Measurements from ENCODE around the gene SPTBN1. TPM values are rescaled to one million over a fixed set of nuclear protein-coding genes. Genes with fewer than 3 reads are reported as not detected.
A peak's percentile ranks its signal among the peaks of the same experiment; 100 is the strongest.

The SPTBN1 gene
- total and polyA plus RNA-seq, 2 of the 13 experiments (the other 11 are each of a cell fraction or from before 2014, with no cell fraction given) = 123 to 299 TPM

GRCh38 chr2:54560146-54560881 is 104.2 kb downstream of the SPTBN1 start (continued):
- TF ChIP-seq, protein P1, sequence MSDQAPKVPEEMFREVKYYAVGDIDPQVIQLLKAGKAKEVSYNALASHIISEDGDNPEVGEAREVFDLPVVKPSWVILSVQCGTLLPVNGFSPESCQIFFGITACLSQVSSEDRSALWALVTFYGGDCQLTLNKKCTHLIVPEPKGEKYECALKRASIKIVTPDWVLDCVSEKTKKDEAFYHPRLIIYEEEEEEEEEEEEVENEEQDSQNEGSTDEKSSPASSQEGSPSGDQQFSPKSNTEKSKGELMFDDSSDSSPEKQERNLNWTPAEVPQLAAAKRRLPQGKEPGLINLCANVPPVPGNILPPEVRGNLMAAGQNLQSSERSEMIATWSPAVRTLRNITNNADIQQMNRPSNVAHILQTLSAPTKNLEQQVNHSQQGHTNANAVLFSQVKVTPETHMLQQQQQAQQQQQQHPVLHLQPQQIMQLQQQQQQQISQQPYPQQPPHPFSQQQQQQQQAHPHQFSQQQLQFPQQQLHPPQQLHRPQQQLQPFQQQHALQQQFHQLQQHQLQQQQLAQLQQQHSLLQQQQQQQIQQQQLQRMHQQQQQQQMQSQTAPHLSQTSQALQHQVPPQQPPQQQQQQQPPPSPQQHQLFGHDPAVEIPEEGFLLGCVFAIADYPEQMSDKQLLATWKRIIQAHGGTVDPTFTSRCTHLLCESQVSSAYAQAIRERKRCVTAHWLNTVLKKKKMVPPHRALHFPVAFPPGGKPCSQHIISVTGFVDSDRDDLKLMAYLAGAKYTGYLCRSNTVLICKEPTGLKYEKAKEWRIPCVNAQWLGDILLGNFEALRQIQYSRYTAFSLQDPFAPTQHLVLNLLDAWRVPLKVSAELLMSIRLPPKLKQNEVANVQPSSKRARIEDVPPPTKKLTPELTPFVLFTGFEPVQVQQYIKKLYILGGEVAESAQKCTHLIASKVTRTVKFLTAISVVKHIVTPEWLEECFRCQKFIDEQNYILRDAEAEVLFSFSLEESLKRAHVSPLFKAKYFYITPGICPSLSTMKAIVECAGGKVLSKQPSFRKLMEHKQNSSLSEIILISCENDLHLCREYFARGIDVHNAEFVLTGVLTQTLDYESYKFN (CRISPR knock-in tag; conservative IDR thresholded peaks at IDR 0.05) = 0 out of 2 replicates have a peak, but pooled peaks have one; percentile 10
- TF ChIP-seq NFYC (CRISPR knock-in tag; IDR thresholded peaks at IDR 0.05) (no peak), ZNF343 (CRISPR knock-in tag; IDR thresholded peaks at IDR 0.05) (no peak), MBD4 (IDR thresholded peaks at IDR 0.05; ENCODE audit: borderline replicate concordance, low read length) (no peak), CBX5 (CRISPR knock-in tag; IDR thresholded peaks at IDR 0.05; ENCODE audit: borderline replicate concordance) (no peak), AHR (CRISPR knock-in tag; IDR thresholded peaks at IDR 0.05) (no peak), ZSCAN9 (CRISPR knock-in tag; IDR thresholded peaks at IDR 0.05; ENCODE audit: borderline replicate concordance) (peak; percentile 10; the same call in 1 of the 2 replicates), ZNF564 (CRISPR knock-in tag; IDR thresholded peaks at IDR 0.05) (no peak), KLF16 (CRISPR knock-in tag; IDR thresholded peaks at IDR 0.05) (0 out of 4 replicates have a peak, but pooled peaks of 1 of the 2 experiments have one; percentile 2), ZNF501 (CRISPR knock-in tag; IDR thresholded peaks at IDR 0.05) (0 out of 2 replicates have a peak, but pooled peaks have one; percentile 57), ZBTB39 (CRISPR knock-in tag; IDR thresholded peaks at IDR 0.05) (no peak), WIZ (CRISPR knock-in tag; IDR thresholded peaks at IDR 0.05) (no peak), CREM (IDR thresholded peaks at IDR 0.05) (peak; percentile 4; the same call in 1 of the 2 replicates), CREM (CRISPR knock-in tag; IDR thresholded peaks at IDR 0.05) (no peak), TFDP1 (CRISPR knock-in tag; IDR thresholded peaks at IDR 0.05; ENCODE audit: borderline replicate concordance) (no peak)
- TF ChIP-seq, protein P2, sequence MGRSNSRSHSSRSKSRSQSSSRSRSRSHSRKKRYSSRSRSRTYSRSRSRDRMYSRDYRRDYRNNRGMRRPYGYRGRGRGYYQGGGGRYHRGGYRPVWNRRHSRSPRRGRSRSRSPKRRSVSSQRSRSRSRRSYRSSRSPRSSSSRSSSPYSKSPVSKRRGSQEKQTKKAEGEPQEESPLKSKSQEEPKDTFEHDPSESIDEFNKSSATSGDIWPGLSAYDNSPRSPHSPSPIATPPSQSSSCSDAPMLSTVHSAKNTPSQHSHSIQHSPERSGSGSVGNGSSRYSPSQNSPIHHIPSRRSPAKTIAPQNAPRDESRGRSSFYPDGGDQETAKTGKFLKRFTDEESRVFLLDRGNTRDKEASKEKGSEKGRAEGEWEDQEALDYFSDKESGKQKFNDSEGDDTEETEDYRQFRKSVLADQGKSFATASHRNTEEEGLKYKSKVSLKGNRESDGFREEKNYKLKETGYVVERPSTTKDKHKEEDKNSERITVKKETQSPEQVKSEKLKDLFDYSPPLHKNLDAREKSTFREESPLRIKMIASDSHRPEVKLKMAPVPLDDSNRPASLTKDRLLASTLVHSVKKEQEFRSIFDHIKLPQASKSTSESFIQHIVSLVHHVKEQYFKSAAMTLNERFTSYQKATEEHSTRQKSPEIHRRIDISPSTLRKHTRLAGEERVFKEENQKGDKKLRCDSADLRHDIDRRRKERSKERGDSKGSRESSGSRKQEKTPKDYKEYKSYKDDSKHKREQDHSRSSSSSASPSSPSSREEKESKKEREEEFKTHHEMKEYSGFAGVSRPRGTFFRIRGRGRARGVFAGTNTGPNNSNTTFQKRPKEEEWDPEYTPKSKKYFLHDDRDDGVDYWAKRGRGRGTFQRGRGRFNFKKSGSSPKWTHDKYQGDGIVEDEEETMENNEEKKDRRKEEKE (IDR thresholded peaks at IDR 0.05) = no peak
